Hematopoietic multipotent progenitor cell treated with erythropoietin and hydrocortisone succinate and interleukin-3 and kit ligand, for 15 days (in vitro differentiated cells): Measurements from ENCODE around the gene COL6A2.
"Not testable (repeated sequence)": the region's sequence is repeated elsewhere in the genome, so short reads cannot be mapped to it uniquely, and the experiment has no call there.

Experiments
- DNase-seq: peaks from one replicate; pipeline ENCODE4 v3.0.0-alpha.2; 2015; ENCODE audit warnings: low spot score

The COL6A2 gene

GRCh38 chr21:46061063-46061462 is 36.8 kb upstream of the COL6A2 start:
- no peak for DNase-seq

- no peak for DNase-seq
Observed at GRCh38 chr21:46061518-46061917, 36.4 kb upstream of the COL6A2 start.

GRCh38 chr21:46061950-46062349 is 36.0 kb upstream of the COL6A2 start:
- no peak for DNase-seq

GRCh38 chr21:46062471-46063211 is 35.3 kb upstream of the COL6A2 start:
- DNase-seq: no peak

- no peak for DNase-seq
Observed at GRCh38 chr21:46063227-46063626, 34.7 kb upstream of the COL6A2 start.

- DNase-seq: no peak
Observed at GRCh38 chr21:46063734-46064680, 33.9 kb upstream of the COL6A2 start.

GRCh38 chr21:46064870-46065214 is 33.1 kb upstream of the COL6A2 start:
- DNase-seq: no peak

- no peak for DNase-seq
Observed at GRCh38 chr21:46065215-46065913, 32.5 kb upstream of the COL6A2 start.

- no peak for DNase-seq
Observed at GRCh38 chr21:46065914-46066551, 31.9 kb upstream of the COL6A2 start.

- no peak for DNase-seq
Observed at GRCh38 chr21:46066591-46067331, 31.2 kb upstream of the COL6A2 start.

- DNase-seq: no peak
Observed at GRCh38 chr21:46067505-46068201, 30.3 kb upstream of the COL6A2 start.

- DNase-seq: no peak
Observed at GRCh38 chr21:46068516-46069079, 29.3 kb upstream of the COL6A2 start.

- no peak for DNase-seq
Observed at GRCh38 chr21:46069166-46069565, 28.7 kb upstream of the COL6A2 start.

GRCh38 chr21:46069719-46070279 is 28.1 kb upstream of the COL6A2 start:
- DNase-seq: no peak

- no peak for DNase-seq
Observed at GRCh38 chr21:46071082-46071481, 26.8 kb upstream of the COL6A2 start.

- DNase-seq: not testable (repeated sequence)
Observed at GRCh38 chr21:46076724-46077123, 21.2 kb upstream of the COL6A2 start.

- no peak for DNase-seq
Observed at GRCh38 chr21:46077674-46078101, 20.2 kb upstream of the COL6A2 start.

- DNase-seq: no peak
Observed at GRCh38 chr21:46078322-46078977, 19.5 kb upstream of the COL6A2 start.

GRCh38 chr21:46078978-46079351 is 18.9 kb upstream of the COL6A2 start:
- no peak for DNase-seq
